Stomach (tissue), 9 donors: ENCODE measurements around the gene GRHPR. TPM values are rescaled to one million over a fixed set of nuclear protein-coding genes. Genes with fewer than 3 reads are reported as not detected.
"Not testable (repeated sequence)": the region's sequence is repeated elsewhere in the genome, so short reads cannot be mapped to it uniquely, and the experiment has no call there.

Experiments
- DNase-seq, 2 donors: peaks; one replicate each; pipeline versions ENCODE4 v3.0.0 to v3.0.0-alpha.2; 2013 to 2019
- H3K27ac ChIP-seq, 5 donors: fragments of 200-600 bp in 4 of 5; sonication (generic) in 4 of 5; one replicate each; pipeline ENCODE4 v1.5.1; 2013 to 2019; ENCODE audit warnings: mild to moderate bottlenecking in 1 of 5, moderate library complexity in 1 of 5
- H3K27me3 ChIP-seq, 3 donors: fragments of 200-600 bp; sonication (generic); one replicate each; pipeline ENCODE4 v1.5.1; 2017 to 2019; ENCODE audit warnings: mixed run types in 1 of 3
- H3K36me3 ChIP-seq, 4 donors: fragments of 200-600 bp; sonication (generic); 1 replicate in 3 of 4; 2 replicates in 1 of 4; pipeline ENCODE4 v1.5.1; 2016 to 2019
- H3K4me1 ChIP-seq, 4 donors: fragments of 200-600 bp; sonication (generic); one replicate each; pipeline ENCODE4 v1.5.1; 2016 to 2019
- H3K4me3 ChIP-seq, 4 donors: fragments of 200-600 bp; sonication (generic) in 3 of 4; one replicate each; pipeline ENCODE4 v1.5.1; 2016 to 2019; ENCODE audit warnings: mild to moderate bottlenecking in 1 of 4
- H3K9me3 ChIP-seq, 4 donors: fragments of 200-600 bp; sonication (generic); one replicate each; pipeline ENCODE4 v1.5.1; 2016 to 2019
- EP300 ChIP-seq: sonication (generic); formaldehyde crosslinking; IDR thresholded peaks from one replicate; pipeline ENCODE4 v1.6.1; 2017; ENCODE audit warnings: antibody characterized with exemption
- POLR2A ChIP-seq, 4 donors: fragments of 450-650 bp; IDR thresholded peaks; one replicate each; pipeline ENCODE4 v1.6.1; 2016; ENCODE audit warnings: antibody characterized with exemption in 4 of 4, control low read depth in 2 of 4, mild to moderate bottlenecking in 1 of 4, moderate library complexity in 1 of 4
- POLR2AphosphoS5 ChIP-seq, 3 donors: sonication (generic); formaldehyde crosslinking; IDR thresholded peaks; one replicate each; pipeline ENCODE4 v1.6.1; 2016; ENCODE audit warnings: antibody characterized with exemption in 3 of 3
- WGBS, 5 donors: extraction: QIAGEN DNeasy Blood & Tissue Kit in 3 of 5; methylation state at CpG; one replicate each; pipeline versions ENCODE4 v1.1.5 to v1.1.7; 2013 to 2018; 5-methylcytosine and 5-hydroxymethylcytosine counted together
- intact Hi-C: fragments of 100-400 bp; cut with DNase I; formaldehyde crosslinking; loops from one replicate; pipeline ENCODE4 v1.15.1; 2023; ENCODE audit warnings: low total_unique reads
- polyA plus RNA-seq, 3 donors: library from polyadenylated mRNA; stranded (reverse); fragments of 200-250 nt; gene quantifications; one replicate each; pipeline ENCODE4 v1.2.3, GENCODE V29; 2013
- total RNA-seq, 5 donors: library from RNA; depleted of rRNA; stranded (reverse); fragments of >200 nt; gene quantifications; one replicate each; pipeline versions ENCODE4 v1.1.0 to v1.2.3, GENCODE V29; 2014 to 2016
- TF ChIP-seq, protein P1 (sequence below), 7 experiments: fragments of 450-650 bp in 4 of 7; fragments of 200-600 bp in 3 of 7; sonication (generic) in 3 of 7; IDR thresholded peaks; one replicate each; pipeline ENCODE4 v1.5.1; 2016 to 2019; ENCODE audit warnings: antibody characterized with exemption in 7 of 7, control low read depth in 2 of 7, mild to moderate bottlenecking in 1 of 7
- donor health status: healthy with polysubstance abuse.
- donor health status: Bipolar disorder and iron deficiency.
- donor health status: healthy.

GRHPR gene
- total and polyA plus RNA-seq, 8 donors = 48.7 to 111 (median 81.4) TPM

DNA sequence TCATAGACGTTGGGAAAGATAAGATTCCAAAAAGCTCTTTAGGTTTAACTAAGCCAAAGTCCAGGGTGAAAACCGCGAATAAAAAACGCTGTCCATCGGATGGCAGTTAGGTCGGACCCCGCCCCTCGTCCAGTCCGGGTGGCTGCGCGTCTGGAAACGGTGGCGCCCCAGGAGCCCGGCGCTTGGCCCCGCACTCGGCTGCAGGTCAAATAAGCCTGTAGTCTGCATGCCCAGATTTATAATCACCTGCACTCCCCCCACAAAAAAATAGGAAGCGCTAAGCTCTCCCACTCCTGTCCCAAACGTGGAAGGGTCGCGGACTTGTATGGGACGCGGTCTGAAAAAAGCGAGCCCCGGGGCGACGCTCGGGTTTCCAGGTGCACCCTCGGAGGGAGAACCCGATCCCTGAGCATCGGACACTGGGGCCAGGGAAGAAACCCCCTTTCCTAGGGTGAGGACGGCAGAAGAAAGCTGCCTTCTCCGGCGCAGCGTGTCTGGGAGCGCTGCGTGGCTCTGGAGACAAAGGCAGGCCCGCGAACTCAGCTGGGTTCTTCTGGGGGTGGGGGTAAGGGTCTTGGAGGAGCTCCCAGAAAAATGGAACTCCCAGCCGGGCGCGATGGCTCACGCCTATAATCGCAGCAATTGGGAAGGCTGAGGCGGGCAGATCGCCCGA is 43.7 kb downstream of the GRHPR start:
- 0% methylated on average over 38 to 47 of the region's 47 CpGs for WGBS, 5 donors
- Histone ChIP-seq H3K27me3 (no peaks in the 10 kb centered on the region), H3K36me3 (no peaks in the 10 kb centered on the region), H3K9me3 (no peaks in the 10 kb centered on the region), H3K27ac (peak overlapping the region; percentile 93 to 100 (median 99)), H3K4me3 (peak overlapping the region; percentile 80 to 97 (median 92)), H3K4me1 (peaks cover 14 to 42% (median 37%) of the 10 kb centered on the region in 4 donors)
- DNase-seq = peak; percentile 74 to 79
- TF ChIP-seq POLR2AphosphoS5 (IDR thresholded peaks at IDR 0.05) = peak in 1 of 3 donors; percentile 43
- TF ChIP-seq, protein P1, sequence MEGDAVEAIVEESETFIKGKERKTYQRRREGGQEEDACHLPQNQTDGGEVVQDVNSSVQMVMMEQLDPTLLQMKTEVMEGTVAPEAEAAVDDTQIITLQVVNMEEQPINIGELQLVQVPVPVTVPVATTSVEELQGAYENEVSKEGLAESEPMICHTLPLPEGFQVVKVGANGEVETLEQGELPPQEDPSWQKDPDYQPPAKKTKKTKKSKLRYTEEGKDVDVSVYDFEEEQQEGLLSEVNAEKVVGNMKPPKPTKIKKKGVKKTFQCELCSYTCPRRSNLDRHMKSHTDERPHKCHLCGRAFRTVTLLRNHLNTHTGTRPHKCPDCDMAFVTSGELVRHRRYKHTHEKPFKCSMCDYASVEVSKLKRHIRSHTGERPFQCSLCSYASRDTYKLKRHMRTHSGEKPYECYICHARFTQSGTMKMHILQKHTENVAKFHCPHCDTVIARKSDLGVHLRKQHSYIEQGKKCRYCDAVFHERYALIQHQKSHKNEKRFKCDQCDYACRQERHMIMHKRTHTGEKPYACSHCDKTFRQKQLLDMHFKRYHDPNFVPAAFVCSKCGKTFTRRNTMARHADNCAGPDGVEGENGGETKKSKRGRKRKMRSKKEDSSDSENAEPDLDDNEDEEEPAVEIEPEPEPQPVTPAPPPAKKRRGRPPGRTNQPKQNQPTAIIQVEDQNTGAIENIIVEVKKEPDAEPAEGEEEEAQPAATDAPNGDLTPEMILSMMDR (IDR thresholded peaks at IDR 0.05) = no peak
- no peak for TF ChIP-seq EP300
- no peak for TF ChIP-seq POLR2A (IDR thresholded peaks at IDR 0.05)
- intact Hi-C loops = no loop called here

DNA sequence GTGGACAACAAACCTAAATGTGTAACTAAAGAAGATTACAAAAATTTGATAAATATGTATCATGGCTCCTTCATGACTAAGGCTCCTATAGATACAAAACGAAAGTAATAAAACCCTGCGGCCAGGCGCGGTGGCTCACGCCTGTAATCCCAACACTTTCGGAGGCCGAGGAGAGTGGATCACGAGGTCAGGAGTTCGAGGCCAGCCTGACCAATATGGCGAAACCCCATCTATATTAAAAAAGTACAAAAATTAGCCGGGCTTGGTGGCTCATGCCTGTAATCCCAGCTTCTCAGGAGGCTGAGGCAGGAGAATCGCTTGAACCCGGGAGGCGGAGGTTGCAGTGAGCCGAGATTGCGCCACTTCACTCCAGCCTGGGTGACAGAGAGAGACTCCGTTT is 45.0 kb downstream of the GRHPR start:
- WGBS, 5 donors = 89 to 96% (median 95%) methylated on average over 17 of the region's 17 CpGs
- H3K4me3 ChIP-seq, H3K27me3 ChIP-seq, DNase-seq, H3K9me3 ChIP-seq, H3K27ac ChIP-seq, intact Hi-C loops, H3K36me3 ChIP-seq: not testable (repeated sequence)
- peaks cover 16 to 39% (median 32%) of the 10 kb centered on the region in 4 donors for H3K4me1 ChIP-seq

DNA sequence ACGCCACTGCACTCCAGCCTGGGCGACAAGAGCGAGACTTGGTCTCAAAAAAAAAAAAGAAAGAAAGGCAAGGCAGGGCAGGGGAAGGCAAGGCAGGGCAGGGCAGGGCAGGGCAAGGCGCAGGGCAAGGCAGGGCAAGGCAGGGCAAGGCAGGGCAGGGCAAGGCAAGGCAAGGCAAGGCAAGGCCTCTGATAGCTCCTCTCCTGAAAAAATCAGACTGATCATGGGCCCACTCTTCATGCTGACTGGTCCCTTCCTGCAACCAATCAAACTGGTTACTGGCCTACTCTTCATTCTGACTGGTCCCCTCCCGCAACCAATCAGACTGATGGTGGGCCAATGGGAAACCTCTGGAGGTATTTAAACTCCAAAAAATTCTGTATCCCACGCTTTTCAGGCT is 46.1 kb downstream of the GRHPR start:
- Histone ChIP-seq H3K9me3 (no peaks in the 10 kb centered on the region), H3K4me1 (peaks cover 18 to 32% (median 25%) of the 10 kb centered on the region in 4 donors), H3K4me3 (no peak overlapping the region), H3K27ac (no peak overlapping the region), H3K36me3 (no peaks in the 10 kb centered on the region), H3K27me3 (no peaks in the 10 kb centered on the region)
- intact Hi-C loops = no loop called here
- 89 to 96% (median 93%) methylated on average over 6 of the region's 6 CpGs for WGBS, 5 donors
- DNase-seq = no peak
- no peak for TF ChIP-seq POLR2A (IDR thresholded peaks at IDR 0.05)
- no peak for TF ChIP-seq EP300
- TF ChIP-seq, protein P1 (IDR thresholded peaks at IDR 0.05) = no peak
- no peak for TF ChIP-seq POLR2AphosphoS5 (IDR thresholded peaks at IDR 0.05)

GRCh38 chr9:37471942-37472684 is 49.6 kb downstream of the GRHPR start:
- Histone ChIP-seq H3K27me3 (peaks cover 0 to 4% (median 0%) of the 10 kb centered on the region in 3 donors), H3K4me1 (peaks cover 6 to 17% (median 7%) of the 10 kb centered on the region in 4 donors), H3K4me3 (peak overlapping the region; percentile 23 to 34 (median 29)), H3K9me3 (peaks cover 0 to 9% (median 0%) of the 10 kb centered on the region in 4 donors), H3K36me3 (no peaks in the 10 kb centered on the region), H3K27ac (peak overlapping the region; percentile 62 to 85 (median 80))
- DNase-seq = peak in 1 of 2 donors; percentile 70
- intact Hi-C loops = loop anchor here (10.0 kb wide), 1 partner anchor 57 kb away; no protein-coding TSS in a partner anchor
- TF ChIP-seq, protein P1 (IDR thresholded peaks at IDR 0.05) = no peak
- TF ChIP-seq POLR2AphosphoS5 (IDR thresholded peaks at IDR 0.05) (peak in 1 of 3 donors; percentile 58), POLR2A (IDR thresholded peaks at IDR 0.05) (no peak), EP300 (no peak)
- 12 to 18% (median 17%) methylated on average over 7 of the region's 7 CpGs for WGBS, 5 donors

GRCh38 chr9:37473982-37474381 is 51.5 kb downstream of the GRHPR start:
- Histone ChIP-seq H3K4me1 (peaks cover 6 to 16% (median 6%) of the 10 kb centered on the region in 4 donors), H3K27me3 (peaks cover 0 to 20% (median 0%) of the 10 kb centered on the region in 3 donors)
- WGBS, 5 donors = 62 to 79% (median 64%) methylated on average over 6 of the region's 6 CpGs
- not testable (repeated sequence) for DNase-seq, H3K36me3 ChIP-seq, H3K9me3 ChIP-seq, H3K4me3 ChIP-seq, H3K27ac ChIP-seq
- intact Hi-C loops = loop anchor here (10.0 kb wide), 1 partner anchor 59 kb away; no protein-coding TSS in a partner anchor
